HepG2 (cell line): ENCODE results near the gene TBCD. TPM values are rescaled to one million over a fixed set of nuclear protein-coding genes. Genes with fewer than 3 reads are reported as not detected.

ENCODE experiments used
- ATAC-seq: fragments of 200-7000 bp; cut with Tn5 transposase; 3 replicates; pipeline ENCODE4 v1.9.1; 2020; ENCODE audit warnings: mild to moderate bottlenecking, moderate library complexity
- BruUV-seq: library from RNA; stranded (reverse); fragments of 400-500 nt; replicated peaks from 2 replicates; lab custom pipeline; 2021; lab: Mats Ljungman, UMichigan
- CTCF ChIA-PET: fragments of 300-600 bp; formaldehyde crosslinking; extraction: SDS; loops from one replicate; lab custom pipeline; 2021; ENCODE audit warnings: low total read pairs, inconsistent platforms, low intra/inter-chr PET ratio; lab: Yijun Ruan, JAX
- POLR2A ChIA-PET: fragments of 350-600 bp; sonication (Branson Sonifier 250); formaldehyde crosslinking; loops from one replicate; lab custom pipeline; 2020; ENCODE audit warnings: antibody characterized with exemption, inconsistent platforms; lab: Yijun Ruan, JAX
- DNase-seq: peaks from one replicate; pipeline ENCODE4 v3.0.0-alpha.2; 2015; ENCODE audit warnings: low spot score
- FAIRE-seq: peaks from 3 replicates; lab custom pipeline; 2011; peaks lifted over from hg19 to GRCh38; lab: Jason Lieb, UNC
- H2AFZ ChIP-seq: one replicate; pipeline ENCODE4 v1.6.1; 2011; ENCODE audit warnings: low read length, inconsistent platforms
- H3K27ac ChIP-seq: fragments of 300-600 bp; 3 replicates; pipeline ENCODE4 v1.8.0; 2011; ENCODE audit warnings: mixed run types, mild to moderate bottlenecking, mixed read lengths, low read length, inconsistent platforms; ENCODE audit not compliant: insufficient read depth; ENCODE audit errors: extremely low read length
- H3K27me3 ChIP-seq, 2 experiments: fragments of 200-600 bp in 1 of 2; 2 replicates in 1 of 2; 3 replicates in 1 of 2; pipeline versions ENCODE4 v1.6.0 to v1.8.0; 2011; ENCODE audit warnings: low read length in 2 of 2, mild to moderate bottlenecking in 2 of 2, moderate library complexity in 2 of 2, inconsistent platforms in 1 of 2; ENCODE audit not compliant: insufficient read depth in 2 of 2, control insufficient read depth in 1 of 2
- H3K36me3 ChIP-seq, 2 experiments: fragments of 200-600 bp in 1 of 2; replicated peaks in 1 of 2; 2 replicates in 1 of 2; 3 replicates in 1 of 2; pipeline versions ENCODE4 v1.5.1 to v1.8.0; 2011; ENCODE audit warnings: low read length in 2 of 2, inconsistent platforms in 1 of 2; ENCODE audit not compliant: insufficient read depth in 2 of 2, control insufficient read depth in 1 of 2
- H3K4me1 ChIP-seq: 2 replicates; pipeline ENCODE4 v1.5.1; 2012; ENCODE audit warnings: low read length, inconsistent platforms; ENCODE audit not compliant: insufficient read depth
- H3K4me2 ChIP-seq: 2 replicates; pipeline ENCODE4 v1.6.0; 2011; ENCODE audit warnings: low read depth, low read length, inconsistent platforms
- H3K4me3 ChIP-seq, 3 experiments: fragments of 200-600 bp in 1 of 3; sonication (generic), shearing (Covaris generic) in 1 of 3; replicated peaks in 1 of 3; 2 replicates each; pipeline ENCODE4 v1.5.1; 2011 to 2016; ENCODE audit warnings: low read length in 3 of 3, inconsistent platforms in 2 of 3, low read depth in 2 of 3, mild to moderate bottlenecking in 2 of 3, control low read depth in 1 of 3, mixed read lengths in 1 of 3; ENCODE audit not compliant: insufficient read depth in 1 of 3
- H3K79me2 ChIP-seq: one replicate; pipeline ENCODE4 v1.6.1; 2011; ENCODE audit warnings: low read length, inconsistent platforms; ENCODE audit not compliant: insufficient read depth
- H3K9ac ChIP-seq: 2 replicates; pipeline ENCODE4 v1.6.0; 2011; ENCODE audit warnings: mild to moderate bottlenecking, low read depth, low read length, inconsistent platforms; ENCODE audit not compliant: insufficient read depth
- H3K9me3 ChIP-seq: 2 replicates; pipeline ENCODE4 v1.5.1; 2012; ENCODE audit warnings: mild to moderate bottlenecking, low read length
- H4K20me1 ChIP-seq: 2 replicates; pipeline ENCODE4 v1.6.0; 2011; ENCODE audit warnings: inconsistent platforms, mild to moderate bottlenecking, low read length, moderate library complexity; ENCODE audit not compliant: insufficient read depth
- KLF13 ChIP-seq: sonication (generic); formaldehyde crosslinking; IDR thresholded peaks from 2 replicates; pipeline ENCODE4 v1.4.0; 2020; ENCODE audit warnings: mild to moderate bottlenecking, missing genetic modification reagents
- KMT2A ChIP-seq: sonication (generic); formaldehyde crosslinking; IDR thresholded peaks from 2 replicates; pipeline ENCODE4 v1.4.0; 2020; ENCODE audit warnings: missing genetic modification reagents
- POLR2AphosphoS5 ChIP-seq: IDR thresholded peaks from 2 replicates; pipeline ENCODE4 v1.6.1; 2012; ENCODE audit warnings: low read depth, low read length
- SNAPC4 ChIP-seq: sonication (generic); formaldehyde crosslinking; IDR thresholded peaks from 2 replicates; pipeline ENCODE4 v1.4.0; 2020; ENCODE audit warnings: mild to moderate bottlenecking, missing genetic modification reagents
- SUZ12 ChIP-seq: fragments of 150-350 bp; IDR thresholded peaks from 2 replicates; pipeline ENCODE4 v1.6.1; 2014; ENCODE audit warnings: low read depth, low read length
- ZNF12 ChIP-seq: sonication (generic); formaldehyde crosslinking; IDR thresholded peaks from 2 replicates; pipeline ENCODE4 v1.5.0; 2020; ENCODE audit warnings: missing genetic modification reagents
- ZNF354B ChIP-seq: sonication (generic); formaldehyde crosslinking; IDR thresholded peaks from 2 replicates; pipeline ENCODE4 v1.8.0; 2022; ENCODE audit warnings: mild to moderate bottlenecking, missing genetic modification reagents
- ZNF468 ChIP-seq: sonication (generic); formaldehyde crosslinking; IDR thresholded peaks from 2 replicates; pipeline ENCODE4 v1.8.0; 2022; ENCODE audit warnings: mild to moderate bottlenecking, moderate library complexity, missing genetic modification reagents
- WGBS: methylation state at CpG from one replicate; pipeline ENCODE4 v1.1.6; 2017; ENCODE audit warnings: low lambda C conversion rate; 5-methylcytosine and 5-hydroxymethylcytosine counted together
- in situ Hi-C: cut with HindIII; loops from 2 replicates; pipeline ENCODE4 v1.10.0; 2017; ENCODE audit warnings: low pct_unique_long_range_greater_than_20kb; ENCODE audit not compliant: extremely low pct_ligation_motif_present
- intact Hi-C: fragments of 100-400 bp; cut with micrococcal nuclease; formaldehyde crosslinking; loops from one replicate; pipeline ENCODE4 v1.10.0; 2022; ENCODE audit not compliant: unreplicated experiment
- polyA plus RNA-seq, 8 experiments: library from polyadenylated mRNA; depleted of rRNA in 3 of 8; stranded (reverse) in 7 of 8; unstranded in 1 of 8; fragments of >200 nt; fragmentation: Illumina TruSeq in 4 of 8; extraction: Trizol in 4 of 8; gene quantifications; 2 replicates each; pipeline versions ENCODE4 v1.2.1 to v1.2.3, GENCODE V29; 2011 to 2016; ENCODE audit warnings: low read depth in 4 of 8, missing spikeins in 1 of 8, mixed read lengths in 1 of 8; ENCODE audit not compliant: insufficient read depth in 1 of 8
- total RNA-seq, 5 experiments: library from RNA; depleted of rRNA; stranded (reverse); fragments of >200 nt; fragmentation: Illumina TruSeq; extraction: Trizol; gene quantifications; 2 replicates each; pipeline ENCODE4 v1.2.3, GENCODE V29; 2016; ENCODE audit warnings: low read depth in 1 of 5

The TBCD gene
- total and polyA plus RNA-seq, 2 of the 13 experiments (the other 11 are each of a cell fraction or from before 2014, with no cell fraction given) = 33.9 to 54.8 TPM

- intact Hi-C loops = no loop called here
- Histone ChIP-seq H2AFZ (no peak overlapping the region), H4K20me1 (no peaks in the 10 kb centered on the region), H3K4me2 (no peak overlapping the region), H3K4me3 (no peak overlapping the region), H3K79me2 (no peaks in the 10 kb centered on the region), H3K27ac (no peak overlapping the region), H3K4me1 (peaks cover 28% of the 10 kb centered on the region), H3K36me3 (no peaks in the 10 kb centered on the region), H3K27me3 (no peaks in the 10 kb centered on the region), H3K9me3 (no peaks in the 10 kb centered on the region), H3K9ac (no peak overlapping the region)
- TF ChIP-seq ZNF12 (CRISPR knock-in tag) (no peak), POLR2AphosphoS5 (no peak), ZNF468 (CRISPR knock-in tag) (no peak), SUZ12 (no peak), KMT2A (CRISPR knock-in tag) (no peak), ZNF354B (CRISPR knock-in tag) (no peak)
- in situ Hi-C loops = no loop called here
- no peak for DNase-seq
- ATAC-seq = no peak
- ChIA-PET POLR2A (no interaction called here), CTCF (no interaction called here)
- no peak for FAIRE-seq
- no TSS peak for BruUV-seq
- 95% methylated on average over 12 of the region's 12 CpGs for WGBS
These were observed 88.6 kb downstream of the TBCD start for GRCh38 chr17:82840431-82840831.

- no peaks in the 10 kb centered on the region for H3K27me3 ChIP-seq
- H3K9ac ChIP-seq = no peak overlapping the region
- H3K4me2 ChIP-seq = no peak overlapping the region
- in situ Hi-C loops = no loop called here
- 87% methylated on average over 14 of the region's 16 CpGs for WGBS
- POLR2A ChIA-PET = no interaction called here
- H3K4me3 ChIP-seq = no peak overlapping the region
- intact Hi-C loops = no loop called here
- H3K36me3 ChIP-seq = peaks cover 0 to 2% of the 10 kb centered on the region in 2 experiments; a peak in 1 of 5 replicates
- TF ChIP-seq SNAPC4 (CRISPR knock-in tag) (no peak), KLF13 (CRISPR knock-in tag) (no peak)
- H3K9me3 ChIP-seq = no peaks in the 10 kb centered on the region
- FAIRE-seq (no peak), ATAC-seq (no peak), DNase-seq (no peak)
- no peaks in the 10 kb centered on the region for H3K79me2 ChIP-seq
- CTCF ChIA-PET = no interaction called here
- no peak overlapping the region for H3K27ac ChIP-seq
- H3K4me1 ChIP-seq = peaks cover 19% of the 10 kb centered on the region
- BruUV-seq = no TSS peak
- no peak overlapping the region for H2AFZ ChIP-seq
- H4K20me1 ChIP-seq = no peaks in the 10 kb centered on the region
These were observed 90.2 kb downstream of the TBCD start for GRCh38 chr17:82841921-82842596.
